ENCODE results near the gene ARHGEF10L. TPM values are rescaled to one million over a fixed set of nuclear protein-coding genes. Genes with fewer than 3 reads are reported as not detected.

The ARHGEF10L gene
- total and polyA plus RNA-seq, 4 donors = 15.0 to 43.4 (median 24.3) TPM

GRCh38 chr1:17524645-17525044, 14.9 kb upstream of the ARHGEF10L start:
- H3K36me3 ChIP-seq (ENCODE audit: control insufficient read depth in 4 of 4, insufficient read depth in 4 of 4, low read length in 4 of 4) = no peaks in the 10 kb centered on the region
- no peak overlapping the region for H3K27ac ChIP-seq (ENCODE audit: low read depth in 1 of 2, low read length in 1 of 2)
- DNase-seq = no peak
- peaks cover 0 to 3% (median 0%) of the 10 kb centered on the region in 3 donors for H3K27me3 ChIP-seq (ENCODE audit: control insufficient read depth in 3 of 3, insufficient read depth in 3 of 3, low read length in 2 of 3)
- WGBS, 2 donors = 78 to 92% methylated on average over 2 of the region's 2 CpGs
- H3K9ac ChIP-seq (ENCODE audit: insufficient read depth in 1 of 2, low read length in 2 of 2) = no peak overlapping the region
- no peaks in the 10 kb centered on the region for H3K4me1 ChIP-seq (ENCODE audit: control insufficient read depth in 5 of 5, insufficient read depth in 5 of 5, low read length in 5 of 5)
- H3K4me3 ChIP-seq = no peak overlapping the region
- TF ChIP-seq, protein P1, sequence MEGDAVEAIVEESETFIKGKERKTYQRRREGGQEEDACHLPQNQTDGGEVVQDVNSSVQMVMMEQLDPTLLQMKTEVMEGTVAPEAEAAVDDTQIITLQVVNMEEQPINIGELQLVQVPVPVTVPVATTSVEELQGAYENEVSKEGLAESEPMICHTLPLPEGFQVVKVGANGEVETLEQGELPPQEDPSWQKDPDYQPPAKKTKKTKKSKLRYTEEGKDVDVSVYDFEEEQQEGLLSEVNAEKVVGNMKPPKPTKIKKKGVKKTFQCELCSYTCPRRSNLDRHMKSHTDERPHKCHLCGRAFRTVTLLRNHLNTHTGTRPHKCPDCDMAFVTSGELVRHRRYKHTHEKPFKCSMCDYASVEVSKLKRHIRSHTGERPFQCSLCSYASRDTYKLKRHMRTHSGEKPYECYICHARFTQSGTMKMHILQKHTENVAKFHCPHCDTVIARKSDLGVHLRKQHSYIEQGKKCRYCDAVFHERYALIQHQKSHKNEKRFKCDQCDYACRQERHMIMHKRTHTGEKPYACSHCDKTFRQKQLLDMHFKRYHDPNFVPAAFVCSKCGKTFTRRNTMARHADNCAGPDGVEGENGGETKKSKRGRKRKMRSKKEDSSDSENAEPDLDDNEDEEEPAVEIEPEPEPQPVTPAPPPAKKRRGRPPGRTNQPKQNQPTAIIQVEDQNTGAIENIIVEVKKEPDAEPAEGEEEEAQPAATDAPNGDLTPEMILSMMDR (IDR thresholded peaks at IDR 0.05; ENCODE audit: control extremely low read depth, extremely low read depth) = no peak
- no peaks in the 10 kb centered on the region for H3K9me3 ChIP-seq (ENCODE audit: control insufficient read depth in 4 of 4, insufficient read depth in 3 of 4, low read length in 3 of 4)
- ATAC-seq (ENCODE audit: insufficient read depth, low FRiP score) = no peak

DNA sequence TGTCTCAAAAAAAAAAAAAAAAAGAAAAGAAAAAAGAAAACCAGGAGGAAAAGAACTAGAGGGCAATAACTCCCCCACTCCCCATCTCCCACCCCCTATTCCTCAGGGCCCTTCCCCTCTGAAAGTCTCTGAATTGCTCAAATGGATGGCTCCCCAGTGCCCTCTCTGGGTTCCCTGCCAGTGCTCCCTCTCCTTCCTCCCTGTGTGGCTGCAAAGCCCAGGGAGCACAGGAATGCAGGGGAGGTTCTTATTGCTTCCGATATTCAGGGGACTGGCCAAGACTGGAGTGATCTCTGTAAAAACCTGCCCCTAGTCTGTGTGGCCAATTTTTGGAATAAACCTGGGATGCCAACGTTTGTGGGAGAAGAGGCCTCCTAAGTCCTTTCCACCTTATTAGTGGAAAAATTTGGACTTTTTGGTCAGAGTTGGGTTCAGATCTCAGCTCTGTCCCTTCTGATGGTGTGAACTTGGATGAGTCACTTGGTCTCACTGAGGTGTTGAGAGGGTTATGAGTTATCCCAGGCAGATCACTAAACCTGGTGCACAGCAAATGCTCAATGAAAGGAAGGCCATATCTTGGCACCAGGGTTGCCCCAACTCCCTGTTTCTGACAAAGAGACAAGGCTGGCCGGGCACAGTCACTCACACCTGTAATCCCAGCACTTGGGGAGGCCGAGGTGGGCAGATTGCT, 13.4 kb upstream of the ARHGEF10L start:
- TF ChIP-seq, protein P1 (IDR thresholded peaks at IDR 0.05; ENCODE audit: control extremely low read depth, extremely low read depth) = no peak
- ATAC-seq (ENCODE audit: insufficient read depth, low FRiP score) (no peak), DNase-seq (no peak)
- no peaks in the 10 kb centered on the region for H3K36me3 ChIP-seq (ENCODE audit: control insufficient read depth in 4 of 4, insufficient read depth in 4 of 4, low read length in 4 of 4)
- H3K27ac ChIP-seq (ENCODE audit: low read depth in 1 of 2, low read length in 1 of 2) = no peak overlapping the region
- WGBS, 2 donors = 72 to 79% methylated on average over 4 of the region's 4 CpGs
- no peaks in the 10 kb centered on the region for H3K9me3 ChIP-seq (ENCODE audit: control insufficient read depth in 4 of 4, insufficient read depth in 3 of 4, low read length in 3 of 4)
- no peak overlapping the region for H3K4me3 ChIP-seq
- no peaks in the 10 kb centered on the region for H3K4me1 ChIP-seq (ENCODE audit: control insufficient read depth in 5 of 5, insufficient read depth in 5 of 5, low read length in 5 of 5)
- H3K27me3 ChIP-seq (ENCODE audit: control insufficient read depth in 3 of 3, insufficient read depth in 3 of 3, low read length in 2 of 3) = peaks cover 0 to 3% (median 0%) of the 10 kb centered on the region in 3 donors
- no peak overlapping the region for H3K9ac ChIP-seq (ENCODE audit: insufficient read depth in 1 of 2, low read length in 2 of 2)

- TF ChIP-seq, protein P1 (IDR thresholded peaks at IDR 0.05; ENCODE audit: control extremely low read depth, extremely low read depth) = no peak
- Histone ChIP-seq H3K27me3 (ENCODE audit: control insufficient read depth in 3 of 3, insufficient read depth in 3 of 3, low read length in 2 of 3) (peaks cover 0 to 3% (median 0%) of the 10 kb centered on the region in 3 donors), H3K9ac (ENCODE audit: insufficient read depth in 1 of 2, low read length in 2 of 2) (no peak overlapping the region), H3K4me1 (ENCODE audit: control insufficient read depth in 5 of 5, insufficient read depth in 5 of 5, low read length in 5 of 5) (peaks cover 0 to 8% (median 0%) of the 10 kb centered on the region in 5 donors), H3K36me3 (ENCODE audit: control insufficient read depth in 4 of 4, insufficient read depth in 4 of 4, low read length in 4 of 4) (no peaks in the 10 kb centered on the region), H3K27ac (ENCODE audit: low read depth in 1 of 2, low read length in 1 of 2) (no peak overlapping the region), H3K4me3 (no peak overlapping the region), H3K9me3 (ENCODE audit: control insufficient read depth in 4 of 4, insufficient read depth in 3 of 4, low read length in 3 of 4) (no peaks in the 10 kb centered on the region)
- WGBS, 2 donors = 59 to 74% methylated on average over 14 of the region's 14 CpGs
- ATAC-seq (ENCODE audit: insufficient read depth, low FRiP score) (no peak), DNase-seq (no peak)
Observed at GRCh38 chr1:17527036-17527914, 12.2 kb upstream of the ARHGEF10L start.

Measured in lung (tissue), 12 donors.